ENCODE measurements around the gene TRABD2B. TPM values are rescaled to one million over a fixed set of nuclear protein-coding genes. Genes with fewer than 3 reads are reported as not detected.

TRABD2B gene
- total RNA-seq, 4 donors from 2014 or later: 0.35 to 2.5 (median 0.88) TPM

GRCh38 chr1:47821760-47822159 is 175.4 kb downstream of the TRABD2B start:
- TF ChIP-seq CTCF (IDR thresholded peaks at IDR 0.05) (no peak), POLR2A (IDR thresholded peaks at IDR 0.05) (no peak)
- H3K27me3 ChIP-seq: no peaks in the 10 kb centered on the region
- no peak for DNase-seq

DNA sequence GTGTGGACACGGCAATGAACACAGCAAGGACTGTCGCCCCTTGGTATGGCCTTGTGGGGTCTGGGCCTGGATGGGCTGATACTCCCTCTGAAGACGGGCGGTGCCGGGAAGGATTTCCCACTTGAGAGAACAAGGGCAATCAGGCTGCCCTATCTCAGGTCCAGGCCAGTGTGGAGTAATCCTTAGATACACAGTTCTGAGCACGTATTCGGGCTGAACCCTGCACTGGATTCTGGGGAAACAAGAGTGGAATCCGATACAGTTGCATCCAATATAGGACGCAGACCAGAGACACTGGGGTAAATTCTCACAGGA is 177.7 kb downstream of the TRABD2B start:
- Histone ChIP-seq H3K27me3 (no peaks in the 10 kb centered on the region), H3K9me3 (no peaks in the 10 kb centered on the region), H3K27ac (no peak overlapping the region), H3K4me1 (no peaks in the 10 kb centered on the region), H3K36me3 (no peaks in the 10 kb centered on the region), H3K4me3 (no peak overlapping the region)
- no peak for DNase-seq
- TF ChIP-seq POLR2A (IDR thresholded peaks at IDR 0.05) (no peak), CTCF (IDR thresholded peaks at IDR 0.05) (no peak)

More at GRCh38 chr1:47821760-47822159, 175.4 kb downstream of the TRABD2B start:
- no peaks in the 10 kb centered on the region for H3K36me3 ChIP-seq
- no peak overlapping the region for H3K4me3 ChIP-seq
- no peaks in the 10 kb centered on the region for H3K9me3 ChIP-seq
- no peak overlapping the region for H3K27ac ChIP-seq
- H3K4me1 ChIP-seq: no peaks in the 10 kb centered on the region

DNA sequence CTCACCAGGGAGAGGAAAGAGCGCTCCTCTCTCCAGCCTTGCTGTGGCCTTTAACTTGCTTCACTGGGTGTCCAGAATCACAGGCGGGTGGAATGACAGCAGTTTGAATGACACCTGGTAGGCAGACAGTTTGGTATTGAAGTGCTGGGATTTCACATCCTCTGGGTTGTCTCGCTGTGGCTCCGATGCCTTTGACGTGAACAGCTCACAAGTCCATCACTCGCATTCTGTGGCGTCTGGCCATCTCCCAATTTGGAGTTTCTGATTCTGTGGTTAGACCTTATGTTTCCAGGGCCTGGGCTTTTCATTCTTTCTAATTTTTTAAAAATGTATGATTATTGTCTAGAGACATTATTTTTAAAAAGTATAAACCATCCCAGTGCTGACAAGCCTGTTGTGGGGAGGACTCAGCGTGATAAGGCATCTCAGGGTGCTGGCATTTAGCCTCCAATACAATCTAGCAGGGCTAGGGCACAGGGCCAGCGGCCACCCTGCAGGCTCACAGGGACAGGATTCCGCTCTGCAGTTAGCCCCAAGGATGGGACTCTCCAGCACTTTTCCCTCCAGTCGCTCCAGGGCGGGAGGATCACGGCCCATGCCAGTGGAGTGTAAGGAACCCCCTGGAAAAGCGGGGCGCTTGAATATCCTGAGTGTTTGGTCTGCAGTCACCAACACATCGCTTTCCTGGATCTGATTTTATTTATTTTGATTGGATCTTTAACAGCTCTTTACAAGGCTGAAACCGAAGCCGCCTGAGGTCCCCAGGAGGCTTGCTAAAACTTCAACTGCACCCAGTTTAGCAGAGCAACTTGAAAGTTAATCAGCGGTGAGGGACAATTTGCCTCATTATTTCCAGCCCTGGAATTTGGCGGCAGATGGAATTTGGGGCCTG is 178.3 kb downstream of the TRABD2B start:
- H3K4me1 ChIP-seq: no peaks in the 10 kb centered on the region
- H3K27me3 ChIP-seq: no peaks in the 10 kb centered on the region
- TF ChIP-seq CTCF (IDR thresholded peaks at IDR 0.05): no peak
- TF ChIP-seq POLR2A (IDR thresholded peaks at IDR 0.05): no peak
- no peak for DNase-seq
- no peaks in the 10 kb centered on the region for H3K36me3 ChIP-seq
- no peaks in the 10 kb centered on the region for H3K9me3 ChIP-seq
- no peak overlapping the region for H3K27ac ChIP-seq
- H3K4me3 ChIP-seq: no peak overlapping the region

GRCh38 chr1:47817861-47818260 is 179.3 kb downstream of the TRABD2B start:
- no peak for DNase-seq
- H3K4me1 ChIP-seq: no peaks in the 10 kb centered on the region
- no peaks in the 10 kb centered on the region for H3K9me3 ChIP-seq
- no peak overlapping the region for H3K27ac ChIP-seq
- no peaks in the 10 kb centered on the region for H3K27me3 ChIP-seq
- no peaks in the 10 kb centered on the region for H3K36me3 ChIP-seq
- TF ChIP-seq POLR2A (IDR thresholded peaks at IDR 0.05) (no peak), CTCF (IDR thresholded peaks at IDR 0.05) (no peak)
- no peak overlapping the region for H3K4me3 ChIP-seq

- H3K36me3 ChIP-seq: no peaks in the 10 kb centered on the region
- no peak for DNase-seq
- H3K27me3 ChIP-seq: no peaks in the 10 kb centered on the region
- H3K4me1 ChIP-seq: no peaks in the 10 kb centered on the region
- no peak for TF ChIP-seq CTCF (IDR thresholded peaks at IDR 0.05)
- no peak for TF ChIP-seq POLR2A (IDR thresholded peaks at IDR 0.05)
- no peak overlapping the region for H3K27ac ChIP-seq
- no peak overlapping the region for H3K4me3 ChIP-seq
- H3K9me3 ChIP-seq: no peaks in the 10 kb centered on the region
Measured at GRCh38 chr1:47816325-47817071, 180.7 kb downstream of the TRABD2B start.
